Loucy (cell line): ENCODE results near the gene MCC.

Experiments
- H2AFZ ChIP-seq: fragments of 200-600 bp; sonication (generic); 2 replicates; pipeline ENCODE4 v1.6.0; 2016; ENCODE audit warnings: antibody characterized with exemption, mild to moderate bottlenecking, low read length, moderate library complexity
- H3F3A ChIP-seq: fragments of 200-600 bp; 2 replicates; pipeline ENCODE4 v1.6.0; 2016; ENCODE audit warnings: antibody characterized with exemption, low read depth, mild to moderate bottlenecking
- H3K27me3 ChIP-seq: fragments of 200-600 bp; sonication (generic); 2 replicates; pipeline ENCODE4 v1.6.1; 2014; ENCODE audit warnings: low read length, mild to moderate bottlenecking; ENCODE audit not compliant: insufficient read depth, poor library complexity, severe bottlenecking
- H3K36me3 ChIP-seq: fragments of 200-600 bp; sonication (generic); 2 replicates; pipeline ENCODE4 v1.6.1; 2016; ENCODE audit warnings: low read length; ENCODE audit not compliant: insufficient read depth
- H3K4me1 ChIP-seq: fragments of 200-600 bp; sonication (generic); 2 replicates; pipeline ENCODE4 v1.5.1; 2014; ENCODE audit warnings: low read length, mild to moderate bottlenecking; ENCODE audit not compliant: insufficient read depth, poor library complexity, severe bottlenecking
- H3K4me2 ChIP-seq: fragments of 200-600 bp; sonication (generic); 2 replicates; pipeline ENCODE4 v1.6.0; 2014; ENCODE audit warnings: antibody characterized with exemption, low read length, low read depth, mild to moderate bottlenecking; ENCODE audit not compliant: poor library complexity, severe bottlenecking
- H3K4me3 ChIP-seq: fragments of 200-600 bp; sonication (generic); 2 replicates; pipeline ENCODE4 v1.5.1; 2014; ENCODE audit warnings: low read length, mild to moderate bottlenecking, mixed read lengths; ENCODE audit not compliant: poor library complexity, severe bottlenecking
- H3K79me2 ChIP-seq: fragments of 200-600 bp; sonication (generic); 2 replicates; pipeline ENCODE4 v1.6.1; 2014; ENCODE audit warnings: low read length; ENCODE audit not compliant: insufficient read depth
- H3K9ac ChIP-seq: fragments of 200-600 bp; sonication (generic); 2 replicates; pipeline ENCODE4 v1.6.0; 2014; ENCODE audit warnings: mild to moderate bottlenecking, low read depth, low read length, moderate library complexity; ENCODE audit not compliant: poor library complexity, severe bottlenecking
- H3K9me2 ChIP-seq: fragments of 200-600 bp; sonication (generic); replicated peaks from 2 replicates; pipeline ENCODE4 v1.6.1; 2016; ENCODE audit warnings: low read depth, low read length, mixed read lengths
- H3K9me3 ChIP-seq: fragments of 200-600 bp; sonication (generic); 2 replicates; pipeline ENCODE4 v1.6.1; 2014; ENCODE audit warnings: mild to moderate bottlenecking, antibody characterized with exemption, low read length, low read depth; ENCODE audit not compliant: insufficient read depth
- H4K20me1 ChIP-seq: fragments of 200-600 bp; sonication (generic); 2 replicates; pipeline ENCODE4 v1.6.0; 2014; ENCODE audit warnings: antibody characterized with exemption, low read length, mild to moderate bottlenecking; ENCODE audit not compliant: insufficient read depth, poor library complexity, severe bottlenecking
- EZH2phosphoT487 ChIP-seq: fragments of 200-600 bp; IDR thresholded peaks from 2 replicates; pipeline ENCODE4 v1.6.1; 2018; ENCODE audit warnings: antibody characterized with exemption, mild to moderate bottlenecking, moderate library complexity, borderline replicate concordance
- TF ChIP-seq, protein P1 (sequence below): fragments of 200-600 bp; sonication (generic); conservative IDR thresholded peaks from 2 replicates; pipeline ENCODE4 v1.5.1; 2014; ENCODE audit warnings: mild to moderate bottlenecking, antibody characterized with exemption, low read length

MCC gene

DNA sequence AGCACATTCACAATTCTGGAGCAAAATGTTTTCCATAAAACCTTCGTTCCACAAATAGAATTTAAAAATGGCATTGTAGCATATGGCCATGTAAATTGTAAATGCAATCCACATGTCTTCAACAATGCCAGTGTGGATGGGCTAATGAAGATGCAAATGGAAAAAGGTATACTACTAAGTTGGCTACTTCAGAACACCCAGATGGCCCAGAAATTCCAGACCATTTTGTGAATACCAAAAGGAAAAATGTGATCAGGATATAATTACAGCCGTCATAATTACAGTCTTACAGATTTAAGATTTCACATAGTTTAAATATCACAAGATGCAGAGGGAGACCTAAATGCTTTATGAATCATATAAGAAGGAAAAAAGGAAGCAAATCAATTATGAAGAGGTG is 170.6 kb downstream of the MCC start:
- TF ChIP-seq, protein P1, sequence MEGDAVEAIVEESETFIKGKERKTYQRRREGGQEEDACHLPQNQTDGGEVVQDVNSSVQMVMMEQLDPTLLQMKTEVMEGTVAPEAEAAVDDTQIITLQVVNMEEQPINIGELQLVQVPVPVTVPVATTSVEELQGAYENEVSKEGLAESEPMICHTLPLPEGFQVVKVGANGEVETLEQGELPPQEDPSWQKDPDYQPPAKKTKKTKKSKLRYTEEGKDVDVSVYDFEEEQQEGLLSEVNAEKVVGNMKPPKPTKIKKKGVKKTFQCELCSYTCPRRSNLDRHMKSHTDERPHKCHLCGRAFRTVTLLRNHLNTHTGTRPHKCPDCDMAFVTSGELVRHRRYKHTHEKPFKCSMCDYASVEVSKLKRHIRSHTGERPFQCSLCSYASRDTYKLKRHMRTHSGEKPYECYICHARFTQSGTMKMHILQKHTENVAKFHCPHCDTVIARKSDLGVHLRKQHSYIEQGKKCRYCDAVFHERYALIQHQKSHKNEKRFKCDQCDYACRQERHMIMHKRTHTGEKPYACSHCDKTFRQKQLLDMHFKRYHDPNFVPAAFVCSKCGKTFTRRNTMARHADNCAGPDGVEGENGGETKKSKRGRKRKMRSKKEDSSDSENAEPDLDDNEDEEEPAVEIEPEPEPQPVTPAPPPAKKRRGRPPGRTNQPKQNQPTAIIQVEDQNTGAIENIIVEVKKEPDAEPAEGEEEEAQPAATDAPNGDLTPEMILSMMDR: no peak
- TF ChIP-seq EZH2phosphoT487: no peak
- Histone ChIP-seq H3K9ac (no peak overlapping the region), H2AFZ (no peak overlapping the region), H3K4me2 (no peak overlapping the region), H3K4me1 (peaks cover 17% of the 10 kb centered on the region), H3K27me3 (no peaks in the 10 kb centered on the region), H3K79me2 (no peaks in the 10 kb centered on the region), H3F3A (no peaks in the 10 kb centered on the region), H4K20me1 (no peaks in the 10 kb centered on the region), H3K36me3 (no peaks in the 10 kb centered on the region), H3K9me2 (no peaks in the 10 kb centered on the region), H3K9me3 (no peaks in the 10 kb centered on the region), H3K4me3 (no peak overlapping the region)

DNA sequence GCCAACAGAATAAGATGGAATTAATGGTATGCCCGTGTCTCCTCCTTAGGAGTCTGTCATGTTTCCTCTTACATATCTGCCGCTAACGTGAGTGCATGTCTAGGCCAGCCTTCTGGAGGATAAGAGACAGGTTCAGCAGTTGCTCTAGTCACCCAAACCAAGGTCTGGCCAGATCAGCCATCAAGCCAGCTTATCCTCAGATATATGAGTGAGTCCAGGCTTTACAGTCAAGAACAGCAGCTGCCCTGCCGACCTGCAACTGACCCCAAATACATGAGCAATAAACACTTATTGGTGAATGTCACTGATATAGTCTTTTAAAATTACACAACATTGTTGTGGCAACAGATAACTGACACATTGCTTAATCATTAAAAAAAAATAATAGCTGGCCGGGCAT is 177.0 kb downstream of the MCC start:
- Histone ChIP-seq H3K36me3 (no peaks in the 10 kb centered on the region), H3F3A (no peaks in the 10 kb centered on the region), H3K9ac (no peak overlapping the region), H3K9me3 (no peaks in the 10 kb centered on the region), H3K27me3 (no peaks in the 10 kb centered on the region), H3K4me2 (no peak overlapping the region), H4K20me1 (no peaks in the 10 kb centered on the region), H3K4me1 (no peaks in the 10 kb centered on the region), H3K79me2 (no peaks in the 10 kb centered on the region), H3K9me2 (no peaks in the 10 kb centered on the region), H2AFZ (no peak overlapping the region), H3K4me3 (no peak overlapping the region)
- TF ChIP-seq EZH2phosphoT487: no peak
- TF ChIP-seq, protein P1: no peak

DNA sequence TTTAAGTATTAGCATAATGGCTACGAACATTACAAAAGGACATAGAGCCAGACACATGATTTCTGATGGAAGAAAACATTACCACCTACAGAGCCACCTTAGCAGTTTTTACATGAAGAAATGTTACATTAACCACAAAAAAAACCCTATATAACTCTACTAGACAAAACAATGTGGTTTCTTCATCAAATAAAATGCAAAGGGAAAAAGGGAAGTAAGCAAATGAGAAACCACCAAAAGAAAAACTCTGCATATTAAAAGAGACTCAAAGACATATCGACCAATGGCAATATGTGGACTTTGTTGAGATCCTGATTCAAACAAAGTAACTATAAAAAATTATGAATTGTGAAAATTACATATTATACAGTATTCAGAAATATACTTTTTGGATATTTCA is 186.1 kb downstream of the MCC start:
- no peaks in the 10 kb centered on the region for H3K9me2 ChIP-seq
- no peaks in the 10 kb centered on the region for H3K27me3 ChIP-seq
- H3F3A ChIP-seq: no peaks in the 10 kb centered on the region
- H3K4me3 ChIP-seq: no peak overlapping the region
- TF ChIP-seq, protein P1: no peak
- TF ChIP-seq EZH2phosphoT487: no peak
- H3K36me3 ChIP-seq: no peaks in the 10 kb centered on the region
- no peaks in the 10 kb centered on the region for H3K9me3 ChIP-seq
- H3K4me1 ChIP-seq: no peaks in the 10 kb centered on the region
- H2AFZ ChIP-seq: no peak overlapping the region
- no peak overlapping the region for H3K9ac ChIP-seq
- no peaks in the 10 kb centered on the region for H4K20me1 ChIP-seq
- no peak overlapping the region for H3K4me2 ChIP-seq
- H3K79me2 ChIP-seq: no peaks in the 10 kb centered on the region
